KBM-7 (cell line): Measurements from ENCODE around the gene IZUMO3.
"Not testable (repeated sequence)": the region's sequence is repeated elsewhere in the genome, so short reads cannot be mapped to it uniquely, and the experiment has no call there.

Source experiments
- DNase-seq: peaks from one replicate; pipeline ENCODE4 v3.0.0-alpha.2; 2015
- in situ Hi-C: fragments of 300-500 bp; cut with MboI; formaldehyde crosslinking; loops from 2 replicates; pipeline ENCODE4 v1.14.3; 2020; ENCODE audit warnings: low sequenced_read_pairs, low pct_unique_long_range_greater_than_20kb, mixed read lengths

The IZUMO3 gene

GRCh38 chr9:24545847-24546522 lies at the start of gene IZUMO3:
Gene IZUMO3 (minus strand): TSS chr9:24545897. CDS start chr9:24545649, 248 bp downstream.
- DNase-seq, result no peak
- in situ Hi-C loops, result no loop called here

- in situ Hi-C loops, result no loop called here
- no peak for DNase-seq
Measured at GRCh38 chr9:24594234-24594850, 48.6 kb upstream of the IZUMO3 start.

GRCh38 chr9:24590432-24590831 lies 44.7 kb upstream of the IZUMO3 start:
- in situ Hi-C loops, result no loop called here
- DNase-seq, result no peak

GRCh38 chr9:24587883-24588282 lies 42.2 kb upstream of the IZUMO3 start:
- DNase-seq, result no peak
- in situ Hi-C loops, result no loop called here

GRCh38 chr9:24582146-24583126 lies 36.7 kb upstream of the IZUMO3 start:
- in situ Hi-C loops, result no loop called here
- DNase-seq, result no peak

- DNase-seq, in situ Hi-C loops: not testable (repeated sequence)
Measured at GRCh38 chr9:24580005-24580404, 34.3 kb upstream of the IZUMO3 start.

GRCh38 chr9:24572406-24572805 lies 26.7 kb upstream of the IZUMO3 start:
- in situ Hi-C loops, result no loop called here

GRCh38 chr9:24561957-24562356 lies 16.3 kb upstream of the IZUMO3 start:
- no peak for DNase-seq
- in situ Hi-C loops, result no loop called here

More at GRCh38 chr9:24572406-24572805, 26.7 kb upstream of the IZUMO3 start:
- DNase-seq, result no peak

GRCh38 chr9:24553183-24553552 lies 7.5 kb upstream of the IZUMO3 start:
- DNase-seq, result no peak
- in situ Hi-C loops, result no loop called here

GRCh38 chr9:24552526-24553182 lies 7.0 kb upstream of the IZUMO3 start:
- no peak for DNase-seq
- in situ Hi-C loops, result no loop called here

GRCh38 chr9:24545285-24545684 lies 412 bp downstream of the IZUMO3 start:
- in situ Hi-C loops, result no loop called here
- DNase-seq, result no peak

- no peak for DNase-seq
- in situ Hi-C loops, result no loop called here
Measured at GRCh38 chr9:24518545-24518944, 27.2 kb downstream of the IZUMO3 start.

GRCh38 chr9:24516463-24516862 lies 29.2 kb downstream of the IZUMO3 start:
- in situ Hi-C loops, result no loop called here
- DNase-seq, result no peak

- no peak for DNase-seq
- in situ Hi-C loops, result no loop called here
Measured at GRCh38 chr9:24509850-24510249, 35.8 kb downstream of the IZUMO3 start.

GRCh38 chr9:24504521-24504920 lies 41.2 kb downstream of the IZUMO3 start:
- DNase-seq, result no peak
- in situ Hi-C loops, result no loop called here

GRCh38 chr9:24502206-24502937 lies 43.3 kb downstream of the IZUMO3 start:
- DNase-seq, result no peak
- in situ Hi-C loops, result no loop called here

GRCh38 chr9:24500761-24501160 lies 44.9 kb downstream of the IZUMO3 start:
- no peak for DNase-seq
- in situ Hi-C loops, result no loop called here

- in situ Hi-C loops, result no loop called here
Measured at GRCh38 chr9:24498632-24499031, 47.1 kb downstream of the IZUMO3 start.

GRCh38 chr9:24497671-24498070 lies 48.0 kb downstream of the IZUMO3 start:
- in situ Hi-C loops, result no loop called here
- no peak for DNase-seq

More at GRCh38 chr9:24498632-24499031, 47.1 kb downstream of the IZUMO3 start:
- no peak for DNase-seq
